ENCODE results near the gene IL1R2. TPM values are rescaled to one million over a fixed set of nuclear protein-coding genes. Genes with fewer than 3 reads are reported as not detected.

Gene IL1R2
- total and polyA plus RNA-seq, 2 donors = 0.37 to 31.2 TPM

DNA sequence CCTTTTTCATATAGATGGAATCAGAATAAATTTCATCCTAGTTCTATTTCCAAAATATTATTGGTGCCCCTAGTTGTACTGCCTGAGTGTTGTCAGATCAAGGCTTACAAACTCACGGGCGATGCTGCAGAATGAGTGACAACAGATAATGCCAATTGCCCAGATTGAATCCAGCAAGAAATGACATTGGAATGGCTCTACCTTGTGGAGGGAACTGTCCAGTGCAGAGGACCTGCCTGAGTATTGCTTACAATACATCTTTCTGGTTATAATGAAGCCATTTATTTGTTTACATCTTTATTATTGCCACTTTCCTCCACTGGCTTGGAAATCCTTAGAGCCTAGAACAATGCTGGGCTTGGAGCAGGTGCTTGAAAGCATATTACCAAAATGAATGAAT is 7.8 kb upstream of the IL1R2 start:
- H3K4me3 ChIP-seq (ENCODE audit: low read depth, low read length) = no peak overlapping the region
- H3K27ac ChIP-seq (ENCODE audit: low read depth) = no peak overlapping the region
- WGBS = 83% methylated on average over 2 of the region's 2 CpGs
- H3K4me1 ChIP-seq (ENCODE audit: insufficient read depth) = no peaks in the 10 kb centered on the region
- no peaks in the 10 kb centered on the region for H3K36me3 ChIP-seq (ENCODE audit: insufficient read depth)
- DNase-seq (ENCODE audit: extremely low spot score) = no peak

DNA sequence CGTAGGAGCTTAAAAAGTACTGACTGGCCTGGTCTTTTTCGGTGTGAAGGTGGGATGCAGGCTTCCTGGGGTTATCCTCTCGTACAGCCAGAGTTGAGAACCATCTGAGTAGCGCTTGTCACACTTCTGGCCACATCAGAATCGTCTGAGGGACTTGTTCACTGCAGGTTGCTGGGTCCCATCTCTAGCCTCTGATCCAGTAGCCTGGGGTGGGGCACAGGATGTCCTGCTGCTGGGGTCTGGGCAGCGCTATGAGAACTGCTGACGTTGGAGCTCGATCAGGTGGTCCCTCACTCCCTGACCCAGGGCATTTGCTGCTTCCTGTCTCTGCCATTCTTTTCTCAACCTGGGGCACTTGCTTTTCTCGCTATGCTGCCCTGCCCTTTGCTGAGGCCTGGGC is 7.1 kb upstream of the IL1R2 start:
- Histone ChIP-seq H3K36me3 (ENCODE audit: insufficient read depth) (no peaks in the 10 kb centered on the region), H3K4me3 (ENCODE audit: low read depth, low read length) (no peak overlapping the region), H3K4me1 (ENCODE audit: insufficient read depth) (no peaks in the 10 kb centered on the region), H3K27ac (ENCODE audit: low read depth) (no peak overlapping the region)
- whole genome bisulfite sequencing = 85% methylated on average over 9 of the region's 9 CpGs
- DNase-seq (ENCODE audit: extremely low spot score) = no peak

DNA sequence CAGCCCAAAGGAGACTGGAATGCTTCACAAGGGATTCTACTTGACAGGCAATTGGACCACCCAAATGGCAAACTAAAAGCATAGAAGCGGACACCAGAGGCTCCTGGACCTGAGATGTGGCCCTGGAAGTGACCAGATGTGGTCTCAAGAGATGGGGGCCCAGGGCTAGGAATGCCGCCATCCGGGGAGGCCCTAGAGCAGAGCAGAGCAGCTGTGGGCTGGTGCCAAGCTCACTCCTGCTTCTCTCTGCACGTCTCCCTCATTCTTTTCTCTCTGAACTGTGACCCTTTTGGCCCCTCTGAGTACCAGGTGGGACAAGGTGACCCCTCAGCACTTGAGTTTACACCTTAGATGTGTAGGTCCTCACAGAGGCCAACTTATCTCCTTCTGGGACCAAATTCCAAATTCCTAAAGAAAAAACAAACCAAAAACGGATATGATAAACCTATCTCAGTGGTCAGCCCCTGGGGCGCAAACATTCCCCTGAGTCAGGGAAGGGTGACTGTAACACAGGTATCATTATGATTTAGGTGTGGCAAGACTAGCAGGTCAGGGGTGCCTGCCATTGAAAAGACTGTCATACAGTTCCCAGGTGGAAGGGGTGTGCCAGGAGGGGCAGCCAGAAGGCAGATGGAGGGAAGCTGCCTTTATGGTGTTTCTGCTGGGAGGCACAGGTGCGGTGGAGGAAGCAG is 6.5 kb upstream of the IL1R2 start:
- 87% methylated on average over 7 of the region's 7 CpGs for WGBS
- H3K4me3 ChIP-seq (ENCODE audit: low read depth, low read length) = no peak overlapping the region
- no peak overlapping the region for H3K27ac ChIP-seq (ENCODE audit: low read depth)
- no peak for DNase-seq (ENCODE audit: extremely low spot score)
- no peaks in the 10 kb centered on the region for H3K4me1 ChIP-seq (ENCODE audit: insufficient read depth)
- H3K36me3 ChIP-seq (ENCODE audit: insufficient read depth) = no peaks in the 10 kb centered on the region

DNA sequence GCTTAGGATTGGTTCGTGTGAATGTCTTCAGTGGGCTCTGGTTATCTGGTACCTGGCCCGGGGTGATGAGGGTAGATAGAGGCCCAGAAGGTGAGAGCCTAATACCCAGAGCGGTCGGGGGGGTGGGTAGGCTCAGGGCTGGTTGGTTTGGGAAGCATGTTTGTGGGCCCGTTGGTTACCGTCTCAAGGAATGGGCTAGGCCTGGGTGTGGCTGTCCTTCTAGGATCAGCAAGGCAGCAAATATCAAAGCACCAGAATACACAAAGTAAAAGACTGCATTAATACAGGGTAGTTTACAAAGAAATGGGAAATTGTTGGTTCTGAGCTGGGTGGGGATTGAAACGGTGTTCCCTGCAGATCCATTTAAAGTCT is 6.0 kb upstream of the IL1R2 start:
- Histone ChIP-seq H3K27ac (ENCODE audit: low read depth) (no peak overlapping the region), H3K4me1 (ENCODE audit: insufficient read depth) (no peaks in the 10 kb centered on the region), H3K4me3 (ENCODE audit: low read depth, low read length) (no peak overlapping the region), H3K36me3 (ENCODE audit: insufficient read depth) (no peaks in the 10 kb centered on the region)
- 90% methylated on average over 7 of the region's 7 CpGs for WGBS
- no peak for DNase-seq (ENCODE audit: extremely low spot score)

DNA sequence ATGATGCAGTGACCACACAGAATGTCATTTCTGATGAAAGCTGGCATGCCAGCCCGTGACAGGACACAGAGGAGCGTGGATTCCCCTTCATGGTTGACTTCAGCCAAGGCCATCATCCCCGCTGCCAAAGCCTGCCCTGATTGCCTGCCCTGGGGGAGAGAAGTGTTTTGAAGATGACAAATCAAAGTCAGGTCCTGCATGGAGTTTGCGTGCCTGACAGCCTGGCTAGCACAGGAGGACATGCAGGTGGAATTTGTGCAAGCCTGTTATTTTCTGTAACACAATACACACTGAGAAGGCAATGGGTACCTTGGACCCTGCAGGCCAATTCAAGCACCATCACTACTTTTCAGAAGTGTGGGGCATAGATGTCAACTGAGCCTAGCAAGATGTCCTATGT is 5.4 kb upstream of the IL1R2 start:
- Histone ChIP-seq H3K4me3 (ENCODE audit: low read depth, low read length) (no peak overlapping the region), H3K4me1 (ENCODE audit: insufficient read depth) (no peaks in the 10 kb centered on the region), H3K36me3 (ENCODE audit: insufficient read depth) (no peaks in the 10 kb centered on the region), H3K27ac (ENCODE audit: low read depth) (no peak overlapping the region)
- no peak for DNase-seq (ENCODE audit: extremely low spot score)
- 79% methylated on average over 4 of the region's 4 CpGs for WGBS

DNA sequence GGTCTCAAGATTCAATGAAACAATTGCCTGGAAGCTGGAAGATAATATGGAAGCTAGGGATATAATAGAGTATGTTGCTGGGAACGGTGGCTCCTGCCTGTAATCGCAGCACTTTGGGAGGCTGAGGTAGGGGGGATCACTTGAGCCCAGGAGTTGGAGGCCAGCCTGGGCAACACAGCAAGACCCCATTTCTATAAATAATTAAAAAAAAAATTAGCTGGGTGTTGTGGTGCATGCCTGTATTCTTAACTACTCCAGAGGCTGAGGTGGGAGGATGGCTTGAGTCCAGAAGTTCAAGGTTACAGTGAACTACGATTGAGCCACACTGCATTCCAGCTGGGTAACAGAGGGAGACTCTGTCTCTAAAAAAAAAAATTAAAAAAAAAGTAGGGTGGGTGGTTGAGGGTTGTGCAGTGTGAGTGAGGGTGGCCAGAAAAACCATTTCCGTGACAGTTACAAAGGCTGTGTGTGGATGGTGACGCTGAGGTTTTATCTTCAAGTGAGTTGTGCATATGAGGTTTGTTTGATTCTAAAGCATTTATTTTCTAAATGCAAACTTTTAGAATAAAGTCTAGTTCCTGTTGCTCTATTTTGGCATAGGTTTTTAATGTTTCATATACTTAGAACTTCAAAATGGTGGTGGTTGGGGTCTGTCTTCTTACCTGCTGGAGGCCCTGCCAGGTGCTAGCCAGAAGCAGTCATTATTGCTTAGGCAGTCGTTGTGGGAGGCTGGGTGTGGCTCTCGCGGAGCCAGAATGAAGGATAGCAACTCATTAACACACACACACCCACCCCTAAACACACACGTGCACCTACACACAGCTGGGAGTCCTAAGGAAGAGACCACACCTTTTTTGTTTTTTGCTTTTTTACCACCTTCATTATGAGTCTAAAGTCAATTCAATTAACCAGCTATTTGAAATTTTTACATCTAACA is 4.7 kb upstream of the IL1R2 start:
- DNase-seq (ENCODE audit: extremely low spot score) = no peak
- WGBS = 77% methylated on average over 9 of the region's 9 CpGs
- Histone ChIP-seq H3K4me3 (ENCODE audit: low read depth, low read length) (no peak overlapping the region), H3K36me3 (ENCODE audit: insufficient read depth) (no peaks in the 10 kb centered on the region), H3K27ac (ENCODE audit: low read depth) (no peak overlapping the region), H3K4me1 (ENCODE audit: insufficient read depth) (no peaks in the 10 kb centered on the region)

DNA sequence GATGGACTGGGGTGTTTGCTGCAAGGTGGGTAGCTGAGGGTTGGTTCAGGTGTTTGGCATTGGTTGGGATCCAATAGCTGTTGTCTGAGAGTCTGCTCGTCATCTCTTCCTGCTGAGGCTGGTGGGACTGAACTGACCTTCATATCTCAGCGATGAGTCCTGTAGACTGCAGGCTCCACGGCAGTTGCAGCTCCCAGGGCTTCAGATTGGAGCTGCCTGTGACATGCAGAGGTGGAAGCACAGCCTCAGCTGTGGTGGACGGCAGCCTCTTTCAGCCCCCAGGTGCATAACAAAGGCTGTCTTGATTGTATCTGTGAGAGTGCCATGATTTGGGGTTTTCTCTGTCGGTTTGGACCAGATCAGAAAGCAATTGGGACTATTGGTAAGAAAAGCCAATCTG is 3.9 kb upstream of the IL1R2 start:
- 90% methylated on average over 5 of the region's 5 CpGs for WGBS
- no peak for DNase-seq (ENCODE audit: extremely low spot score)
- Histone ChIP-seq H3K4me1 (ENCODE audit: insufficient read depth) (no peaks in the 10 kb centered on the region), H3K36me3 (ENCODE audit: insufficient read depth) (no peaks in the 10 kb centered on the region), H3K27ac (ENCODE audit: low read depth) (no peak overlapping the region), H3K4me3 (ENCODE audit: low read depth, low read length) (no peak overlapping the region)

DNA sequence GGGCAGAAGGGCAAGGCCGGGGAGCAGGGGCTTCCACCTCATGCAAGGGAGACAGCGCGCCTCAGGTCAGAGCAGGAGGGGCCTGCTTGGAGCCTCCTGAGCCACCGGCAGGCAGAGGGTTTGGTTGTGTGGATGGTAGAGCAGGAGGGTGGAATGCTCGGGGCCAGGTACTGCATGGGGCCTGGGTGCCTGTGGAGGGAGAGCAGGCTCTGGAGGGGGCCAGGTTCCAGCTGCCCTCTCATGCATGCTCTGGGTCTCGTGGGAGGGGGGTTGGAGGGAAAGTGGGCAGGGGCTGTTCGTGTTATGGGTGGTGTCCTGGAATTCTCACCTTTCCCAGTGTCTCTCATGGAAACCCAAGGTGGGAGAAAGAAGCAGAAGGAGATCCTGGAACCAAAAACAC is 3.2 kb upstream of the IL1R2 start:
- 90% methylated on average over 7 of the region's 7 CpGs for WGBS
- Histone ChIP-seq H3K4me1 (ENCODE audit: insufficient read depth) (no peaks in the 10 kb centered on the region), H3K4me3 (ENCODE audit: low read depth, low read length) (no peak overlapping the region), H3K27ac (ENCODE audit: low read depth) (no peak overlapping the region), H3K36me3 (ENCODE audit: insufficient read depth) (no peaks in the 10 kb centered on the region)
- DNase-seq (ENCODE audit: extremely low spot score) = no peak

DNA sequence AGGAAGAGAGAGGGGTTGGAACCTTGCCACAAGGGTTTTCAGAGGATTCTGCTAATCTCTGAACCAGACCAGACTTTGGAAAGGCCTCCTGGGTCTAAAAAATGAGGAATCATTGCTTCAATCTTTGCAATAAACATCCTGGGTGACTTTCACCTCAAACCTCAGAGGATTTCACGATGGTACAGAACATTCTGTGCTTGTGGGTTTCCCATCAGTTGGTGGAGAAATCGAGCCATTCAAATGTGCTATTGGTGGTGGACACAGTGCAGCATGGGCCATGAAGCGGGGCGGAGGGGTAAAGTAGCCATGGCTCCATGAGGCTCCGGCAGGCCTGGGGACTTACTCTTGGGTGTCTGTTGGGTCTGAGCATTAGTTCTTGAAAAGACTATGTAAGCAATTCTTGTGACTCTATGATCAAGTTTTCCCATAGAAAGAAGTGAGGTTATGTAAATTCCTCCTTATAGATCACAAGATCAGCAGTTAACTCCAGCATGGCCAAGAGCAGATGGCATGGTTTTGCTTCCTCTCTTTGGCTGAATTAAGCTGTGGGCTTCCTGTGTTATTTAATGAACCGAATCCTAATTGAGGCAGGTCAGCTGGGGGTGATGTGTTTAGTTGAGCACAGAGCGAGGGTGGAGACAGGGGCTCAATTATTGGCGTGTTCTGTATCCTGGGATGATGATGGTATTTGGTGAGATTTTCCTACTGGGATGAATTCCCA is 1.9 kb upstream of the IL1R2 start:
- Histone ChIP-seq H3K27ac (ENCODE audit: low read depth) (no peak overlapping the region), H3K4me1 (ENCODE audit: insufficient read depth) (no peaks in the 10 kb centered on the region), H3K36me3 (ENCODE audit: insufficient read depth) (no peaks in the 10 kb centered on the region), H3K4me3 (ENCODE audit: low read depth, low read length) (no peak overlapping the region)
- no peak for DNase-seq (ENCODE audit: extremely low spot score)
- WGBS = 76% methylated on average over 8 of the region's 8 CpGs

DNA sequence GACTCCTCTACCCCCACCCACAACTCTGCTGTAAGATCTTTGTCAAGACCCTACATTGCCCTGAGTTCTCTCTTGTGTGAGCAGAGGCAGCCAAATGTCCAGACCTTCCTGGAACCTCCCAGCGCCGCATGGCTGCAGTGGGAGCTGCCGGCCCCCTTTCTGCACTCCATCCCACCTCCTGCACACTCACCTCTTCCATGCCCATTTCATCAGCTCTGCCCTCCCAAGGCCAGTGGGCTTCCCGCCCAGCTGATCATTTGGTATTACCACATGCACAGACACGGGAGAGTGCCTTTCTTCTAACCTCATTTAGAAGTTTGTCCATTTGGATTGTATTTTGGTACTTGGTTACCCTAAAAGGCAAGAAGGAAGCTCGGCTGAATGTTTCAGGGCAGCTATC is 2.0 kb downstream of the IL1R2 start:
- Histone ChIP-seq H3K4me1 (ENCODE audit: insufficient read depth) (no peaks in the 10 kb centered on the region), H3K36me3 (ENCODE audit: insufficient read depth) (no peaks in the 10 kb centered on the region), H3K4me3 (ENCODE audit: low read depth, low read length) (no peak overlapping the region), H3K27ac (ENCODE audit: low read depth) (no peak overlapping the region)
- 73% methylated on average over 6 of the region's 6 CpGs for WGBS
- no peak for DNase-seq (ENCODE audit: extremely low spot score)

DNA sequence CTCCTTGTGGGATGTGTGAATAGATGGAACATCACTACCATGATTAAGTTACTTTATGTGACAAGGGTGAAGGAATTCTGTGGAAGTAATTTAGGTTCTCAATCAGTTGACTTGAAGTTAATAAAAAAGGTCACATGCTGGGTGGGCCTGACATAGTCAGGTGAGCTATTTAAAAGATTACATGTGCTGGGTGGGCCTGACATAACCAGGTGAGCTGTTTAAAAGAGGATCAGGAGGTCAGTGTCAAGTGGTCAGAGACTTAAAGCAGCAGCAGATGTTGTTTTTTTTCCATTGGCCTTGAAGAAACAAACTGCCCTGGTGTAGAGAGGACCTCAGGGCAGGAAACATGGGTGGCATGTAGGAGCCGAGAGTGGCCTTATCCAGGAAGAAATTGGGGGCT is 3.3 kb downstream of the IL1R2 start:
- 89% methylated on average over 1 of the region's 1 CpG for WGBS
- Histone ChIP-seq H3K36me3 (ENCODE audit: insufficient read depth) (no peaks in the 10 kb centered on the region), H3K27ac (ENCODE audit: low read depth) (no peak overlapping the region), H3K4me1 (ENCODE audit: insufficient read depth) (no peaks in the 10 kb centered on the region), H3K4me3 (ENCODE audit: low read depth, low read length) (no peak overlapping the region)
- DNase-seq (ENCODE audit: extremely low spot score) = no peak

DNA sequence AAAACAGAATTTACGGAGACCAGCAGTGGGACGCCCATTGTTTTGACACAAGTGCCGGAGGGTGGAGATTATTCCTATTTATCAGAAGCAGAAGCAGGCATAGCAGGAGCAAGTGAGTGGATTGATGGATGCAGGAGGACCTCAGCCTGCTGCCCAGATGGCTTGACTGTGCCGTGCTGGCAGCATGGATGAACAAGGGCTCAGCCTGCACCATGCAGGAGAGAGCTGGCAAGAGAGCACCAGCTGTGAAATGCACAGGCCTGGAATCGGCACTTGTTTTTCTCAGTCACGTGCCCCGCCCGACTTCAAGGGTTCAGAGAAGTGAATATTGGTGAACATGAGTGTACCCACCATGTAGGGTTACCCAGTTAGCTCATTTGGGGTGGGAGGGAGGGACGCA is 4.0 kb downstream of the IL1R2 start:
- Histone ChIP-seq H3K27ac (ENCODE audit: low read depth) (no peak overlapping the region), H3K36me3 (ENCODE audit: insufficient read depth) (no peaks in the 10 kb centered on the region), H3K4me3 (ENCODE audit: low read depth, low read length) (no peak overlapping the region), H3K4me1 (ENCODE audit: insufficient read depth) (no peaks in the 10 kb centered on the region)
- no peak for DNase-seq (ENCODE audit: extremely low spot score)
- WGBS = 83% methylated on average over 9 of the region's 9 CpGs

DNA sequence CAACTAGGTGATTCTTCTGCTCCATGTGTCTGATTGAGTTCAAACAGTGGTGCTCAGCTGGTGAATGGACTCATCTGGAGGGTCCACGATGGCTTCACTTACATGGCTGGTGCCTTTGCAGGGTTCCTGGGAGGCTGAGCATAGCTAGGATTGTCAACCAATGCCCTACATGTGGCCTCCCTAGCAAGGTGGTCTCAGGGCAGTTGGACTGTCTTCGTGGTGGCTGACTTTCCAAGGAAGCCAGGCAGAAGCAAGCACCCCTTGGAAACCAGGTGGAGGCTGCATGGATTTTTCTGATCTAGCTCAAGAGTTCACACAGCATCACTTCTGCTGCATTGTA is 6.8 kb downstream of the IL1R2 start:
- Histone ChIP-seq H3K4me1 (ENCODE audit: insufficient read depth) (no peaks in the 10 kb centered on the region), H3K27ac (ENCODE audit: low read depth) (no peak overlapping the region), H3K4me3 (ENCODE audit: low read depth, low read length) (no peak overlapping the region), H3K36me3 (ENCODE audit: insufficient read depth) (no peaks in the 10 kb centered on the region)
- no peak for DNase-seq (ENCODE audit: extremely low spot score)
- 89% methylated on average over 2 of the region's 2 CpGs for whole genome bisulfite sequencing

Data from urinary bladder (tissue), 4 donors.